Tibial artery (tissue), 4 donors: ENCODE measurements around the gene IFI6.

Source experiments
- DNase-seq, 2 donors: peaks; one replicate each; pipeline ENCODE4 v3.0.0-alpha.2; 2019
- H3K27ac ChIP-seq, 2 donors: fragments of 200-600 bp; sonication (generic) in 1 of 2; 1 replicate in 1 of 2; 2 replicates in 1 of 2; pipeline ENCODE4 v1.5.1; 2018 to 2019; ENCODE audit warnings: mild to moderate bottlenecking in 1 of 2
- H3K27me3 ChIP-seq, 2 donors: fragments of 200-600 bp; sonication (generic) in 1 of 2; one replicate each; pipeline versions ENCODE4 v1.5.1 to v1.6.0; 2016 to 2019
- H3K36me3 ChIP-seq, 3 donors: fragments of 200-600 bp; sonication (generic) in 2 of 3; one replicate each; pipeline ENCODE4 v1.5.1; 2016 to 2019; ENCODE audit warnings: mild to moderate bottlenecking in 2 of 3
- H3K4me1 ChIP-seq, 4 donors: fragments of 200-600 bp; sonication (generic) in 2 of 4; 1 replicate in 3 of 4; 2 replicates in 1 of 4; pipeline ENCODE4 v1.5.1; 2016 to 2019
- H3K4me3 ChIP-seq, 2 donors: fragments of 200-600 bp; sonication (generic) in 1 of 2; 1 replicate in 1 of 2; 2 replicates in 1 of 2; pipeline ENCODE4 v1.5.1; 2018 to 2019; ENCODE audit warnings: mild to moderate bottlenecking in 2 of 2
- H3K9me3 ChIP-seq, 3 donors: fragments of 200-600 bp; sonication (generic) in 1 of 3; one replicate each; pipeline ENCODE4 v1.5.1; 2016 to 2019
- CTCF ChIP-seq, 2 experiments: fragments of 200-600 bp in 1 of 2; fragments of 450-650 bp in 1 of 2; IDR thresholded peaks; one replicate each; pipeline ENCODE4 v1.5.1; 2017 to 2019; ENCODE audit warnings: antibody characterized with exemption in 2 of 2, mild to moderate bottlenecking in 1 of 2, moderate library complexity in 1 of 2
- intact Hi-C: fragments of 100-400 bp; cut with DNase I; formaldehyde crosslinking; loops from one replicate; pipeline ENCODE4 v1.15.0; 2023; ENCODE audit warnings: low total_unique reads

The IFI6 gene

DNA sequence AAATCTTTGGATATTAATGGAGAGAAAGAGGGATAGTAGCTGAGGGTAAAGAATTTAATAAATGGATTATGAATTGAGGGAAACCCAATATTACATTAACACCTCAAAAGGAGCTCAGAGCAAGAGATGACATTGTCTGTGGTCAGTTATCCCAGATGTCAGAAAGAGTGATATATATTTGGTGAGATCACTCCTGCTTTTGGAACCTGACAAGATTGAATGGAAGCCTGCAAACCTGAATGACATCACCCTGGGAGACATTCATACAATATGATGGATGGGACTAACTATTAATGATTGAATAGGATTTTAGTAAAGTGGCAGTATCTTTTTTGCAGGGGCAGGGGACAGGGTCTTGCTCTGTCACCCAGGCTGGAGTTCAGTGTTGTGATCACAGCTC lies 6.8 kb upstream of the IFI6 start:
- no peak for DNase-seq
- Histone ChIP-seq H3K27me3 (no peaks in the 10 kb centered on the region), H3K9me3 (peaks cover 0 to 19% (median 13%) of the 10 kb centered on the region in 3 donors), H3K27ac (no peak overlapping the region), H3K4me1 (no peaks in the 10 kb centered on the region), H3K4me3 (no peak overlapping the region), H3K36me3 (no peaks in the 10 kb centered on the region)
- no peak for TF ChIP-seq CTCF (IDR thresholded peaks at IDR 0.05)
- intact Hi-C loops, result no loop called here

DNA sequence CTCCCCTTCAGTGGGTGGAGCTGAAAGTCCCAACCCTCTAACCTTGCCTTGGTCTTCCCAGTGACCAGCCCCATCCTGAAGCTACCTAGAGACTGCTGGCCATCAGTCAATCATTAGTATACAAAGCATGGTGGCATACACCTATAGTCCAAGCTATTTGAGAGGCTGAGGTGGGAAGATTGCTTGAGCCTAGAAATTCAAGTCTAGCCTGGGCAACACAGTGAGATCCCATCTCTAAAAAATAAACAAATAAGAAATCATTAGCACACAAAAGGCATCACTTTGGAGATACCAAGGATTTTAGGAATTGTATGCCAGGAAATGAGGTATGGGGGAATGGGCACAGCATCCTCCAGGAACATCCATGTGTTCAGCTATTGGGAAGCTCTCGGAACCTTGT lies 4.4 kb upstream of the IFI6 start:
- Histone ChIP-seq H3K4me1 (peaks cover 0 to 15% (median 7%) of the 10 kb centered on the region in 4 donors), H3K4me3 (no peak overlapping the region), H3K27me3 (no peaks in the 10 kb centered on the region), H3K9me3 (peaks cover 0 to 7% (median 4%) of the 10 kb centered on the region in 3 donors), H3K27ac (no peak overlapping the region), H3K36me3 (no peaks in the 10 kb centered on the region)
- TF ChIP-seq CTCF (IDR thresholded peaks at IDR 0.05), result no peak
- DNase-seq, result no peak
- intact Hi-C loops, result no loop called here

DNA sequence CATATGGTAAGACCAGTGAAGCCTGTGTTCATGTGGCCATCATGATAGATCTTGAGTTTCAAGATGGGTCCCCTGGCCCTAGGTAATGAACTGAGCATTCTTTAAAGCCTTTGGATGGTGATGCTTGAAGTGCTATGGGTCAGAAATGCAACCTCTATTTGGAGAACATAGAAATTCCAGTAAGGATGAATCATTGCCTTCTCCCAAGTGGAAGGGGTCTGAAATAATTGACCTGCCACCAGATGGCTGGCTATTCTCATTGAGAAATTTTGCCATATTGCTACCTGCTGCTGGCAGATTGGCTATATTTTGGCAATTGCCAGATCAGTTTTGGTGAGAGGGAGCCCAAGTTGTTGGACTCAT lies 739 bp upstream of the IFI6 start:
- peaks cover 0 to 33% (median 17%) of the 10 kb centered on the region in 4 donors for H3K4me1 ChIP-seq
- DNase-seq, result no peak
- H3K27me3 ChIP-seq, result no peaks in the 10 kb centered on the region
- H3K27ac ChIP-seq, result peak overlapping the region; percentile 78 to 81
- peak overlapping the region; percentile 48 to 61 for H3K4me3 ChIP-seq
- H3K9me3 ChIP-seq, result no peaks in the 10 kb centered on the region
- TF ChIP-seq CTCF (IDR thresholded peaks at IDR 0.05), result no peak
- H3K36me3 ChIP-seq, result peaks cover 0 to 5% (median 0%) of the 10 kb centered on the region in 3 donors
- intact Hi-C loops, result loop anchor here (5.0 kb wide), 1 partner anchor 50 kb away; no protein-coding TSS in a partner anchor

- Histone ChIP-seq H3K9me3 (no peaks in the 10 kb centered on the region), H3K27me3 (no peaks in the 10 kb centered on the region), H3K4me1 (peaks cover 0 to 33% (median 17%) of the 10 kb centered on the region in 4 donors), H3K36me3 (peaks cover 0 to 9% (median 0%) of the 10 kb centered on the region in 3 donors), H3K27ac (peak overlapping the region in 1 of 2 donors; percentile 44), H3K4me3 (peak overlapping the region in 1 of 2 donors; percentile 57)
- intact Hi-C loops, result loop anchor here (5.0 to 10.0 kb wide), 3 partner anchors 52 to 275 kb away; partner anchors contain the start of gene GPR3
- no peak for TF ChIP-seq CTCF (IDR thresholded peaks at IDR 0.05)
- peak in 1 of 2 donors; percentile 32 for DNase-seq
Observed at GRCh38 chr1:27669876-27670275, 2.1 kb downstream of the IFI6 start.

GRCh38 chr1:27668808-27669723 lies 2.9 kb downstream of the IFI6 start:
- H3K4me1 ChIP-seq, result peaks cover 0 to 34% (median 17%) of the 10 kb centered on the region in 4 donors
- no peaks in the 10 kb centered on the region for H3K9me3 ChIP-seq
- H3K27ac ChIP-seq, result peak overlapping the region; percentile 41 to 44
- H3K4me3 ChIP-seq, result peak overlapping the region; percentile 45 to 57
- H3K36me3 ChIP-seq, result peaks cover 0 to 9% (median 0%) of the 10 kb centered on the region in 3 donors
- intact Hi-C loops, result loop anchor here (10.0 kb wide), 2 partner anchors 114 to 274 kb away; partner anchors contain the start of gene GPR3
- peak; percentile 86 to 91 for TF ChIP-seq CTCF (IDR thresholded peaks at IDR 0.05)
- peak; percentile 63 to 86 for DNase-seq
- H3K27me3 ChIP-seq, result no peaks in the 10 kb centered on the region
